AG04449 (cell line): ENCODE measurements around the gene CD46.

Experiments used
- CTCF ChIA-PET: fragments of 350-600 bp; formaldehyde crosslinking; extraction: SDS; loops from one replicate; lab custom pipeline; 2021; ENCODE audit warnings: antibody characterized with exemption; lab: Yijun Ruan, JAX
- POLR2A ChIA-PET: fragments of 400-600, 350-600 bp; formaldehyde crosslinking; extraction: SDS; loops from one replicate; lab custom pipeline; 2020; ENCODE audit warnings: antibody characterized with exemption, inconsistent platforms; lab: Yijun Ruan, JAX
- DNase-seq: peaks from one replicate; pipeline ENCODE4 v3.0.0-alpha.2; 2010; ENCODE audit warnings: low read depth, low spot score
- H3K4me3 ChIP-seq: 2 replicates; pipeline ENCODE4 v1.5.1; 2011; ENCODE audit warnings: low read depth, mild to moderate bottlenecking, control low read depth, low read length
- CTCF ChIP-seq: IDR thresholded peaks from one replicate; pipeline ENCODE4 v1.5.1; 2011; ENCODE audit warnings: mild to moderate bottlenecking, moderate library complexity, low read length, control low read depth, inconsistent platforms; ENCODE audit not compliant: insufficient read depth; ENCODE audit errors: missing control alignments

The CD46 gene

GRCh38 chr1:207752456-207752998 lies 673 bp downstream of the CD46 start:
- POLR2A ChIA-PET: interaction anchor here (1.3 kb wide), 1 partner anchor 35 kb away, joined by 3 read pairs; no protein-coding TSS in a partner anchor
- DNase-seq: no peak
- TF ChIP-seq CTCF: no peak
- CTCF ChIA-PET: interaction anchor here (0.6 to 2.2 kb wide), 2 partner anchors 45 to 667 kb away, joined by 3 to 10 read pairs; no protein-coding TSS in a partner anchor
- H3K4me3 ChIP-seq: peak overlapping the region; percentile 84

GRCh38 chr1:207753611-207754010 lies 1.8 kb downstream of the CD46 start:
- POLR2A ChIA-PET: no interaction called here
- H3K4me3 ChIP-seq: peak overlapping the region; percentile 84
- CTCF ChIA-PET: interaction anchor here (2.2 kb wide), 1 partner anchor 44 kb away, joined by 10 read pairs; no protein-coding TSS in a partner anchor
- no peak for DNase-seq
- TF ChIP-seq CTCF: no peak

- CTCF ChIA-PET: interaction anchor here (2.2 kb wide), 1 partner anchor 44 kb away, joined by 10 read pairs; no protein-coding TSS in a partner anchor
- DNase-seq: no peak
- POLR2A ChIA-PET: no interaction called here
- TF ChIP-seq CTCF: no peak
- no peak overlapping the region for H3K4me3 ChIP-seq
These were observed 2.2 kb downstream of the CD46 start for GRCh38 chr1:207754011-207754410.

GRCh38 chr1:207754974-207755700 lies 3.3 kb downstream of the CD46 start:
- no peak overlapping the region for H3K4me3 ChIP-seq
- ChIA-PET CTCF (no interaction called here), POLR2A (no interaction called here)
- no peak for DNase-seq
- TF ChIP-seq CTCF: no peak

GRCh38 chr1:207755846-207756693 lies 4.2 kb downstream of the CD46 start:
- ChIA-PET POLR2A (no interaction called here), CTCF (interaction anchor here (1.3 kb wide), 1 partner anchor 43 kb away, joined by 3 read pairs; no protein-coding TSS in a partner anchor)
- DNase-seq: no peak
- TF ChIP-seq CTCF: no peak
- no peak overlapping the region for H3K4me3 ChIP-seq

- TF ChIP-seq CTCF: no peak
- H3K4me3 ChIP-seq: no peak overlapping the region
- DNase-seq: no peak
- ChIA-PET CTCF (no interaction called here), POLR2A (no interaction called here)
These were observed 10.8 kb downstream of the CD46 start for GRCh38 chr1:207762622-207763021.
